Stimulated activated naive CD4-positive, alpha-beta T cell treated with Interleukin-2 at 50 U/mL for 16 hours (primary cell): ENCODE results near the gene ST3GAL6.

Experiments
- DNase-seq: peaks from one replicate; lab custom pipeline; 2025; lab: John Stamatoyannopoulos, UW

The ST3GAL6 gene

DNA sequence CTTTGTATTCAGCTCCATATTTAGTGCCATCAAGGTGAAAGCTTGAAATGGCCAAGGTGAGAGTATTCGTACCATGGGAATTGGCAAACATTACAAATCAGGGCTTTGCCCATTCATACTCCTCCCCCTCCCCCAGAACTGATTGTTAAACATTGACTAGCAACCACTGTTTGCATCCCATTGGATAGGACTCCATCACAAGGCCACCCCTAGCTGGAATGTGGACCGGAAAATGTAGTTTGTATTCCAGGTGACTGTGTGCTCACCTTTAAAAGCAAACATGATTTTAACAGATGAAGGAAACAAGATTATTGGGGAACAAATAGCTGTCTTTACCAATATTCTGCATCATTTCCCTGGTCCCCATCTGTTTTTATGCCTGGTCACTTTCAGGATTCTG, 14.1 kb downstream of the ST3GAL6 start:
- DNase-seq: no peak

DNA sequence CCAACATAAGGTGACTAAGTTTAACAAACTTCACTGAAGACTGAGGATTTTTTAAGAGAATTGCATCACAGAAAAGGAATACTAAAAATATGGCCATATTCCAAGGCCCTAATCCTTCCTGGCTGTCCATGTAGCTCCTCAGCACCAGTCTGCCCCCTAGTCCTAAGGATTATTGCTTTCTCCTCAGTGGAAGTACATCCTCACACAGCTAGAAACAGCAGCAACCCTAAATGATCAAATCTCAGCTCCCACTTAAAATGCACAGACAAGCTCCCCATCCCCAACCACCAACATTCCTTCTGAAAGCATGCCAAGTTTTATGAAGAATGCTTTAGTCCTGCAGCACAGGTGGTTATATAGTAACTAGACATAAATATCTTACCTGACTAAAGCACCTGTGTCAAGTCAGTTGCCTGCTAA, 14.7 kb downstream of the ST3GAL6 start:
- DNase-seq: no peak

DNA sequence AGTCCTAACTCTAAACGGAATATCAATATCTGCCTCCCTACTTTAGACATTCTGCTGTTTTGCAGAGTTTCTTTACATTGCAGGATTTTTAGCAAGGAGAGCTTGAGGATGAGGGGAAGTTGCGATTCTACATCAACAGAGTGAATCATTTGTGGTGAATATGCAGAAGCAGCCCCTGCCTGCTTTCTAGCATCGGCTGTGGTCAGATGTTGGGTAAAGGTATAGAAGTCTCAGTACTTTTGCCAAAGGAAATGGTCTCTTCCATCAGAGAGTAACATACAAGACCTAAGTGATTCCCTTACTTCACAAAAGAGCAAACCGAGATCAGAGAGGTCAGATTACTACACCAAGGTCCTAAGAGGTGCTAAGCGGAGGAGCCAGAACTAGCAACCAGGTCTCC, 15.2 kb downstream of the ST3GAL6 start:
- no peak for DNase-seq

DNA sequence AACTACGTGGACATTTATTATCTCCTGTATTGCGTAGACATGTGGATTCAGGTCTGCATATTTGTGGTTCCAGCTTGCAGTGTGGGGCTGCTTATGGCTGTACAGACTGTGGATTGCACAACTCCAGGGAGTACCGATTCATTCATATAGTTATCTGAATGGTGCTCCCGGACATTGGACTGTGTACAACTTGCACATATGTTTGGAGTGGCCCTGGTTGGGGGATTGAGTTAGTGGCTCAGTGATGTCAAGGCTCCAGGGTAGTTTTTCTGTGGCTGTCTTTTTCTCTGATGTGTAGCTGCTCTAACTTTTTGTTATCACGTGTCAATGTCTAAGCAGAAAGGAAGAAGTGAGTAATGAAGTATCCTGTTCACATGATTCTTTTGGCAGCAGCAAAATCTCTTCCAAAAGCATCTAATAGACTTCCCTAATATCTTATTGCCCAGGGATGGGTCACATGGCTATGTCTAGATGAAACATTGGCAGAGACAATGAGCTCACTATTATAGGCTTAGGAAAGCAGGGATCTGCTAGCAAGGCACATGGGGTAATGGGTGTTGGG, 15.8 kb downstream of the ST3GAL6 start:
- DNase-seq: no peak

DNA sequence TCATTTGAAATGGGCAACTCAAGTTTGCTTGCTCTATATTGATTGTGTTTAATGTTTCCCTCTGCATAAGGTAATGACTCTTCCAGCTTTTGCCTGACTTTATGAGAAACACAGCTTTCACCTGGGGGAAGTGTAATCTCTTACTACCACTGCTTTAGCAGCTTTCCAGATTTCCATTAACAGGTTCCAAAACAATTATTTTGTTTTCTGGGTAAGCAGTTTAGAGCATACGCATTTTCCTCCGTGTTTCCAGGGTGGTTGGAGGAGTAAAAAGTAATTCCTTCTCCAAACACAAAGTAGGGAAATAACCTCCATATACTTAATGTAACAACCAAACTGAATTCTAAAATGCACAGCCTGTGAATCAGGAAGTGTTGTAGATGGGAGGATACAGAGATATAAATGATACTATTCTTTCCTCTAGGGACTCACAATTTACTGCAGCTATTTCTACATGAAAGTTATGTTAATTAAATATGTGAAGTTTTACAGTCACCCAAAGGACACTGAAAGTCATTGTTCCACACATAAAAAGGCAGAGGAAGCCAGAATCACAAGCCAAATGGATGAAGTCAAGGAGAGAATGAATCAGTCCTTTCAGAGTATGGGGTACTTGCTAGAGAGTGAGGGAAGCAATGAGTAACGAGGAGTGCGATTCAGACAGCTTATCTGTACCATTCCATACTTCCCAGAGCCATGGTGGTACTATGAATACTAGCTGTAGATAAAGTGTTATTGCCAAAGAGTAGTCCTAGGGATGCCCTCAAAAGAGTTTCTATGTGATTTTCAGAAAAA, 16.6 kb downstream of the ST3GAL6 start:
- no peak for DNase-seq

DNA sequence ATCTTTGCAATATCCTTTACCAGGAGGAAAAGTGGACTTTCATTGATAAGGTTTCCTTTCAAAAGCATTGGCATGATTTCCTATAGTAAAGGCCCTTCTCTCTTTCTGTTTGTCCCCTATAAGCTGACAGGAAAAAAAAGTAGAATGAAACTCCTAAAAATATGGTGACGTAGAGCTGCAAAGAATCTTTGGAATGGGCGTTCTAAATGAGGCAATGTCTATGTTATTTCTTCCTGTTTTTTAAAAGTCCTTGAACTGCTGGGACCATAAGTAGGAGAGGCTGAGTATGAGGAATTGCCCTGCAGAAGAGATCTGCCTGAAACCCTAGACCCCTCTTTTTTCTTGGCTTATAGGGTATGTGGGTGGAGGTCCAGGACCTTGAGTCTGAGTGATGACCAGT, 17.2 kb downstream of the ST3GAL6 start:
- DNase-seq: no peak

DNA sequence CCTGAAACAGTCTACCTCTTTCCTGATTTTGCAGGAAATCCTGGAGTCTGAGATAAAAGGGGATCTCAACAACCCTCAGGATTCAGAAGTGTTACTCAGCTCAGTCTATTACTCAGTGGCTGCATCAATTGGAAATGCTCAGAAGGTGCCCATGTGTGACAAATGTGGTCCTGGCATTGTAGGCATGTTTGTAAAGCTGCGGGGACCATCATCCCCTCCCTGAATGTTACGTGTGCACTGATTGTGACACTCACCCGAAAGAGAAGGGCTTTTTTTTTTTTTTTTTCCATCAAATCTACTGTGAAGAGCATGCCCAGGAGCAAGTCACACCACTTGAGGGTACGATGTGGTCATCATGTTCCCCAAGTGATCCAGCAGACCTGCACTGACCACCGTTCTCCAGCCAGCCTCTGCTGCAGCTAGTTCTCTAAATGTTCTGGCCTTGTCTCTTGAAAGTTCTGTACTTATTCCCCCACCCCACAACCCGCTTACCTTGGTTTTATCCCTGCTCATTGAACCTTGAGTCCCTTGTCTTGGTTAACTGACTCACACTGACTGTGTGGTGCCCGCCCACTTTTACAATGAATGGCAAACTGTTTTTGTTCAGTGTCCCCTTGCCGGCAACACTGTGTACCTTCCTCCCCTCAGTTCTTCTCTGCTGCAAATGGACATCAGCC, 19.8 kb downstream of the ST3GAL6 start:
- no peak for DNase-seq

DNA sequence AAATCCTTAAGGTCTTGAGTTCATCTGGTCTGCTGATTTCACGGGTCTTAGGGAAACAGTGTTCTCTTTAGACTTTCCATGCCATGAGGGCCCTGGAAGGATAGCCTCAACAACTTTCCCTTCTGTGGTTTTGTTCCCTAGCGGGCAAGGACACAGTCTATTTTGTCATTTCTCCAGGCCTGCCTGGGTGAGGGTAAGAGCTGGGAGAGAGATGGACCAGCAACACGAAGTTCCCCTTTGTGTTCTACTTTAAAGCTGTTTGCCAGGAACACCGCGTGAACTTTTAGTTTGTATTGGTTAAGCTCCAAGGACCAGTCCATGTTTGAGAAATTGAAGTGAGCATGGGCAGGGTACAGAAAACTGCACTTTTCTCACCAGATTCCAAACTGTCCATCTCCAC, 20.9 kb downstream of the ST3GAL6 start:
- DNase-seq: no peak

DNA sequence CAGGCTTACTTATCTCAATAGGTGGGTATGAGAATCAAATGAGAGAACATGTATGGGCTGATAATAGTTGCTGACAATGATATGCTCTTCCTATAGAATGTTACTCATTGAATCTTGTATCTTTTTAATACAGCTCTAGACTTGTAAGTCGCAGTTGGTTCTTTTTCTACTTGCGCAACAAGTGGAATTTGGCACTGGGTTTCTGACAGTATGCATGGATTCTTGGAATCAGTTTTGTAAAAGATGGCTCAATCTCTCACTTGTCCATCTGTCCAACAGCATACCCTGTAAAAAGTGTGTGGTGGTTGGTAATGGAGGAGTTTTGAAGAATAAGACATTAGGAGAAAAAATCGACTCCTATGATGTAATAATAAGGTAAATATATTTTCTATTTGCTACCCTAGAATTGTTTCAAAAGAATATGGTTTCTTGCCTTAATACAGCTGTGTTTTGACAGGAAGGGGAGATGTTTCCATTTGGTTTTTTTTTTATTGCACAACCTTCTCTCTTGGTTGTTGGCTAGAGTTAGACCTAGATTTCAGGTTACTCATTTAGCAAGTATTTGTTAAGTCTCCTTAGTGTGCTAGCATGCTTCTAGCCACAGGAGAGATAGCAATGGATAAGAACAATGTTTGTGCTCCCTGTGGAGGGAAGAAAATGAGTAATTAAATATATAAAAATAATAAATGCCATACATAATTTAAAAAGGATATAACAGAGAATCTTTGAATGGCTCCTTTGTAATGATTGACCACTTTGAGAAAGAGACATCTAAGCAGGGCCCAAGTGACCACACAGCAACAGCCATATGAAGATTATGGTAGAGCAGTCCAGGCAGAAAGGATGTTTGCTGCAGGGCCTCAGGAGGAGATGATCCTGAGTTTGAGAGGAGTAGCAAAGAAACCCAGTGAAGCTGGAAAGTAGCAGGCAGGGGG, 21.8 kb downstream of the ST3GAL6 start:
- DNase-seq: no peak

DNA sequence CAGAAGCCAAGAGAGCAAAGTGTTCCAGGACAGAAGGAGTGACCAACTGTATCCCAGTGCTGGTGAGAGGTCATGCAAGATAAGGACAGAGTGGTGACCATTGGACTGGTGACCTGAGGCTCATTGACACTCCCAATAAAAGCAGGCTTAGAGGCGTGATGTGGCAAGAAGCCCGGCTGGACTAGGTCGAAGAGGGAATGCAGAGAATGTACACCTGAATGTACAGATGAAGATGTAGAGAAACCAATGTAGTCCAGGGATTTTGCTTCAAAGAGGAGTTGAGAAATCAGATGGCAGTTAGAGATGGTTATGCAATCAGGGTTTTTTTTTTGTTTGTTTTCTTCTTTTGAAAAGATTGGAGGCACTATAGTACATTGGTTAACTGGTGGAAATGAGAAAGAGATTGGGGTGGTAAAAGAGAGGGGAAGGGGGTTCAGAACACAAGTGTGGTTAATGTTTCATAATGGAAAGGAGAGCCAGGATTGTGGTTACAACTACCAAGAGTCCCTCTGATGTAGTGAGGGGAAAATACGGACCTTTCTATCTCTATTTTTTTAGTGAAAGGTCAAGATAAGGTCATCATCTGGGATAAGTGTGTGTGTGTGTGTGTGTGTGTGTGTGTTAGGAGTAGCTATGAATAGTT, 23.3 kb downstream of the ST3GAL6 start:
- no peak for DNase-seq

DNA sequence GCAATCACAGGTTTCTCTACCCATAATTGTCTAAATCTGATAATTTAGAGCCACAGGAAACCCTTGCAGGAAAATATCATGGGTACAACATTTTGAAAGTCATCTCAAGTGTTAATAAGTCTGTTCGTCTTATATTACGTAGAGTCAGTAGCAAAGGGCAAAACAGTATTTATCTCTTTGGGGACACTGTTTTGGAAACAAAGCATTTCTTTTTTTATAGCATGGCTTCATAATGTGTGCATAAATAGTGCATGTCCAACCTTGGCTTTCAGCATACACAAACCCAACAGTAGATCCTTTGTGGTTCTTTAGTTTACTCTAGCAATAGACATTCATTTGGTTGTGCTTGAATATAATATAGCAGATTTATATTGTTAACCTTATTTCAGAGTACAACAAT, 24.0 kb downstream of the ST3GAL6 start:
- no peak for DNase-seq

DNA sequence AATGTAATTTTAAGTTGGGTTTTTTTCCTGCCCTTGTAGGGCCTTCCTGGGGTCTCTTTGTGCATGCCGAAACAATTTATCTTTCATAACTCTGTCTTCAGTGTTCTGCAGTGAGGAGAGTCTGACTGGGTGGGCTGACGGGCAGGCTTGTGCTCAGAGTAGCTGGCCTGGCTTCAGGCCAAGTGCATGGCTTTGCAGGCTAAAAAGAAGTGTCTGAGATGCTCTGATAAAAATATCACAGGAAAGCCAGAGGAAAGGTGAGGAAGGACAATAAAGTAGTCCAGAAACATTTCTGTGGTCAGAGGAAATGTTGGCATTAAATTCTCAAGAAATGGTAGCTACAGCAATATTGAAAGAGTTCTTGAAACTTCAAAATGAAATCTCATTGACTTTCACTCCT, 25.5 kb downstream of the ST3GAL6 start:
- DNase-seq: no peak

DNA sequence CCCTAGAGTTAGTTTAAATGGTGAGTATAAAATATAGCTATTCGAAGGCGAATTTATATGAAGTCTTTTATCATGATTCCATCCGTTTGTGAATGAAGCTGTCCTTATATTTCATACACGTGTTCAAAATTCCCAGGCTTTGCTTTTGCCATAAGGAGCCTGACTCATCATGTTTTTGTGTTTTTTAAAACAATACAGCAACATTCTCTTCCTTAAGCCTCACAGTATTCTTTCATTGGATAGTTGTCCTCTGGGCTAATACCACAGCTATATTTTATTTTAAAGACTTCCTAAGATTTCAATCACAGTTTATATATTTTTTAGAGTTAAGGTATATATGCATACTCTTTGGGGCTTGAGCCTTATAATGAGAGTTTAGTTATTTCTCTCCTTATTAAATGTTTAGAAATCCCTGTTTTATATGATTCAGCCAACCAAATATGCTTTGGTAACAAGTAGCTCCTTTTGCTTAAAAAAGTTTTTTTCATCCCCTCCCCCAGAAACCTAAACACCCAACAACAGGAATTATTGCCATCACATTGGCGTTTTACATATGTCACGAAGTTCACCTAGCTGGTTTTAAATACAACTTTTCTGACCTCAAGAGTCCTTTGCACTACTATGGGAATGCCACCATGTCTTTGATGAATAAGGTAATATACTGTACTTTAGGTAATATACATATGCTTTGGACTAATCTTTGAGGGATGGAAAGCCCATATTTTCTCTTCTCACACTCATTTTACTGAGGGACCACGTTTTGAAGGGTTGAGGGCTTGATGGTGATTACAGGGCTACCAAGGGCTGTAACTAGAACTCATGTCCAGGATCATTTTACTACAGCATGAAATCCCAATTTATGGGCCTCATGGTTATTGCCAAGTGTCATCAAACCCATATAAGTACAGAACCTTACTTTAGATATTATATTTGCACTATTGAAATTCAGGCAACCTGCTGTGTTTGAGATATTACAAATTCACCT, 28.5 kb downstream of the ST3GAL6 start:
- DNase-seq: no peak

DNA sequence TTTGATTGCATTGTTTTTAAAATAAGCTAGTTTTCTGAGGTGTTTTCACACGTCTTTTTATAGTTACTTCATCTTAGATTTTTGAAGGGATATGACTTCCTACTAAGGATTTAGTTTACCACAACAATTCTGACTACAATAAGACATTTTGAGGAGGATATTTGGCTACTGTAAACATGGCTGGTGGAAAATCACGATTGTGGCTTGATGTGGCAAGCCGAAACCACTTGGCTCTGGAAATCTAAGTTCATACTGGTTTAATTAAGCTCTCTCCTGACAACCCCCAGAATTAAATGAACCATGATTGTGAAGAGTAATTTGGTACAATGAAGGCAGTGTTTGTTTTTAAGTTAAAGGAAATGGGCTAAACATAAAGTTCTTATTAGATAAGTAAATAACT, 30.8 kb downstream of the ST3GAL6 start:
- no peak for DNase-seq

DNA sequence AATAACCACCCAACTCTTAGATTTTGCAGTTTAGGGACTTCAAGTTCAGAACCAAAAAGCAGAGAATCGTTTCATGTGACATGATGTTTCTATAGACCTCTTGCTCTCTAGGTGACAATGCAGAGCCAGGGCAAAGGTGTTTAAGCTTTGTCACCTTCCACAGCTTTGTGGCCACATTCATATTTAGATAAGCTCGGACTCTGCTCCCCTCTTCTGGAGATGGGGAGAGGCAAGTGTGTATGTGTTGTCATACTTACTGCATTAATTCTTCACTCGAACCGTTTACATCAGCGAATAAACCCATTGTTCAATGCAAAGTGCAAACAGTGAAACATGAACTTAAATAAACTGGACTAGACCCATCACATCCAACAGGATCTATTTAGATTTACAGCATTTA, 33.2 kb downstream of the ST3GAL6 start:
- no peak for DNase-seq

DNA sequence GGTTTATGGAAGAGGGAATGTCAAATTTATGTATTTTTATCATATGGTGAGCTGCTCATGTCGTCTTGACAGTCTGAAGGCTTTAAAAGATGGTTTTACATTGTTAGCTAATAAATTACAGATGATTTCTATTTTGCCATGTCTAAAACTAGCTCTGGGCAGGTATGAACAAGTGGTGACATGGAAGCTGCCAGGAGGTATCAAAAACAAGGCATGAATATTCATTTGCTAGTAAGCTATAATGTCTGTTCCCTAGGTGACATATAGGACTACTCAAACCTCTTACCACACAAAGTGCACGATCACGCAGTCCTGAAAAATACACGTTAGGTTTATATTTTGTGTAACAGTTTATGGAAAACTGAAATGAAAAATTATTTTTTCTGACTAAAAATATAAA, 34.8 kb downstream of the ST3GAL6 start:
- DNase-seq: no peak

DNA sequence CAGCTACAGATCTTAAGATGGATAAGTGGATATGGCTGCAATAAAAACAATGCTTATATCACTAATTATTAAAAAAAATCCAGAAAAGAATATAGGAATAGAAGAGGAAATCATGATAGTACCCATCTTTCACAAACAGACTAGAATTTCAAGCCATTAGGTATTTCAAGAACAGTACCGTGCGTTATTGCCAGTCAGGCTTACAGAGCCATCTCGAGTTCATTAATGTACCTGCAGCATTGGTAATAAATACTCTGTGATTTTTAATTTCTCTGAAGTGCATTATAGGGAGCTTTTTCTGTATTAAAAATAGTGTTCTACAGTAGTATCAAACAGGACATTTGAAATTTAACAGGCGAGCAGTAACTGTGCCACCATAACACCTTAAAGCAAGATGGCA, 35.7 kb downstream of the ST3GAL6 start:
- DNase-seq: no peak

DNA sequence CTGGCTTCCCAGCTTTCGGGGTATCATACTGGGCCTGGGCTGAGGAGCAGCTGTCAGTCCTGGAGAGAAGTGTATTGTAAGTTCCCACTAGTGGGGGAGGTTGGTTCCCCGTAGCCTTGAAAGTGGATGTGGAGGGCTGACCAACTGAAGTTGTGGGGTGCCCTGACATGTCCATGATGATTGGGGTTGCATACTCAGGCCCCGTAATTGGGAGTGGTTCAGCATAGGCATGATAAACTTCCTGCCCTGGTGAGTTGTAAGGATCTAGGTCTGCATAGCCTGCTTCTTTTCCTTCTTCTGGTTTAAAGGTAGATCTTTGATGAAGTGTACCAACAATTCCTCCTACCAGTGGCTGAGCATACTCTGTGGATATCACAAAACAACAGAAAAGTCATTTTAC, 36.3 kb downstream of the ST3GAL6 start:
- no peak for DNase-seq

DNA sequence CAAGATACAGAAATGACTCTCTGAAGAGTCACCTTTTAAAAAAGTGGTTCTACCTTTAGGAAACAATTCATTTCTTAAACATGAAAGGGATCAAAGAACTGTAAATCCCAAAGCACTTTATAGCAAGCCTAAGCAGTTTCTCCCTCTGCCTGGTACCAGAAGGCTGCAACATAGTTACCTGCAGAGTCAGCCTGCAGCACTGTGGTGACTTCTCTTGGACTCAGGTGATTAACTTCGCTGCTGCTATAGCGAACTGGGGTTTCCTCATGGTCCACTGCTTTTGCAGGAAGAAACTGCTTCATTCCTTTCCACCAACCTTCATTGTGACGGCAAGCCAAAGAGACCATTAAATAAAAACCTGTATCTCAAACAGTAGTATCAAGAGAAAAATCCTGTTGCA, 37.3 kb downstream of the ST3GAL6 start:
- no peak for DNase-seq

DNA sequence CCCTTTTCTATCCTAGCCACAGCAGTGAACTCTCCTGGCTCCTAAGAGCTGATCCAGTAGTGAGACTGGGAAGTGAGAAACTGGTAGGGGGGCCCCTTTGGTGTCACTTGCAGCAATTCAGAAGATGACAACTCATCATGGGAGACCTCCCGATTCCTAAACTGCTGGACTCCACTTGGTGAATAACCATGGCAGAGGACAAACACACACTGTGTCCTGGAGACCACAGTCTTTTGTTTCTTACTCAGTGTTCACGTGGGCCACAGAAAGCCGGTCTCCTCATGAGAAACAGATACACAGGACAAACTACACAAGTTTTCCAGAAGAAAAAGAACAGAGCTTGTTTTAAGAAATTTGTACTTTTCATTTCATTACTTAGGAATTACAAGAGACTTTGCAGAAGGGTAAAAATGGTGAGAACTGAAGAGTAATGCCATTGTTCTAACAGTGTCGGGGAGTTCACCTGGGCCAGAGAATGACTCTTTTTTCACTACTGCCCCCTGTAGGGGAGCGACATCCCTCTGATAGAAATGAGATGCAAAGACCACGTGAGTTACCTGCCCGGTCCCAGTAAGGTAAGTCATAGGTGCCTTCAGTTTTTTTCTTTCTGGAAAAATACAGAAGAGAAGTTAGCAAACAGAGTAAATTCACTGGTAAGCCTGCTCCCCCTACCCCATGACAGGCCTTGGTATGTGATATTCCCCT, 38.1 kb downstream of the ST3GAL6 start:
- no peak for DNase-seq
